CD4-positive, alpha-beta T cell treated with Interleukin-1 beta for 1 hour (primary cell): Measurements from ENCODE around the gene FAM193B.

Source experiments
- DNase-seq, 2 donors: peaks; one replicate each; pipeline ENCODE4 v3.0.0-alpha.2; 2020 to 2022

The FAM193B gene

DNA sequence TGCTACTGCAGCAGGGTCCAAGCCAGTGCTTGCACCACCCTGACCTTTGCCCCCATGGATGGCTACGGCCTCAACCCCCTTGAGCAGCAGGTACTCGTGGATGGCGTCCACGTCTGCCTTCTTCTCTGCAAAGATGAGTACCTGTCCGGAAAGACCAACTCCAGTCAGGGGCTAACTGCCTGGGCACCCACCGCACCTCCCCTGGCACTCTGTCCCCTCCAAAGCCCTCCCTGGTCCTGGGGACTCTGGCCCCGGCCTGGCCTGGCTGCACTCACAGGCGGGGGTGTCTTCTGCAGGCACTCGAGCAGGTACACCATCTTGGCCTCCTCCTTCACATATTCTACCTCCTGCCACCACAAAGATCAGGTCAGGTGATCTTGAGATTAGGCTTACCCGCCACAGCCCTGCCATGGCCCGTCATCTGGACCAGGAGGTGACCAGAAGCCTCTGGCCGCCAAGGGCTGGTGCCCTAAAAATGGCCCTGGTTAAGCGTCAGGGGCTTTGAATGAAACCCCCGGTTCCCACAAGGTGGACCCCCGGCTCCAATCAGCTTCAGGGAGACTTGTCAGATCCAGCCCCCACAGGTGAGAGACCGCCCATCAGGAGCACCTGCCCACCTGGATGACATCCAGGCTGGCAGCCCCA lies 41.5 kb downstream of the FAM193B start:
- no peak for DNase-seq

DNA sequence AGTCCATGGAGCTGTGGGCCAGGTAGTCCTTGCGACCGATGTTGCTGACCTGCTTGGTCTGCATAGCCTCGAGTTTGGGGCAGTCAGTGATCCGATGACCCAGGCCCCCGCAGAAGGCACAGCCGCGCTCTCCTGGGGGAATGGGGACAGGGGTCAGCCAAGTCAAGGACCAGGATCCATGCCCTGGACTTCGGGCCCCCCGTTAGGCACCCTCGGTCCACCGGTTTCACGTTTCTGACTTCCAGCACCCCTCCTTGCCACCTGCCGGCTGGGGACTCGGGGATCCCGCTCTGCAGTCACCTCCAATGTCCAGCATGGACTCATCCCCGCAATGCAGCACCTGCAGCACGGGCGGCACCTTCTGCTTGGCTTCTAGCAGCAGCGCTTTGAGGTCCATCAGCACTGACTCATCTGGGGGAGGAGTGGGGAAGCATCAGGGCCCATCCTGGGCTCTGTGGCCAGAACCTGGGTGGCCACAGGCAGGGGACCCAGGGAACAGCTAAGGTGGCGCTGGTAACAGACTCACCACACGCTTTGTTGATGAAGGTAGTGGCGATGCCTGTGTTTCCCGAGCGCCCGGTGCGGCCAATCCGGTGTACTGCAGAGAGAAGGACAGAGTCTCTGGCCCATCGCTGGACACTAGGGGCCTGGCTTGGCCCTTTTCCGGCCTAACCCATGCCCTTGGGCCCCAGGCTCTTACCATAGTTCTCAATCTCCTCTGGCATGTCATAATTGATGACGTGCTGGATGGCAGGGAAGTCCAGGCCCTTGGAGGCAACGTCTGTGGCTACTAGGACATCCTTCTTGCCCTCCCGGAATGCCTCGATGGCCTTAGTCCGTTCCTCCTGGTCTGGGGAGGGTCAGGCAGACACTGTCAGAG lies 42.3 kb downstream of the FAM193B start:
- no peak for DNase-seq

DNA sequence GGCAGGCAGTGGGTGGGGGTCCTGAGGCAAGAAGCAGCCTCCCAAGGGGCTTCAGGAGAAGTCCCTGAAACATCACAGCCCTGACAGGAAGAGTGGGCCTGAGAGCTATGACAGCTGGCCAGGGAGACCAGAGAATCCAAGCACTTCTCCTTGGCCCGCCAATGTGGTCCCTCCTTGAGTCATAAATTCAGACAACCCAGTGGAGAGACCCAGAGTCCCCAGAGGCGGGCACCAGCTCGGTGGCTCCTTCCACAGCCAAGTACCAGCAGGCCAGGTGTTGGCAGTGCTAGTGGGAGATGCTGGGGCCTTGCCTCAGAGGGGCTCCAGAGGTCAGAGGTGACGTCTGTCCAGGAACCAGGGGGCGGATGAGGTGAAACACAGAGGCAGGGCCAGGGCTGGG lies 43.2 kb downstream of the FAM193B start:
- DNase-seq, result no peak

DNA sequence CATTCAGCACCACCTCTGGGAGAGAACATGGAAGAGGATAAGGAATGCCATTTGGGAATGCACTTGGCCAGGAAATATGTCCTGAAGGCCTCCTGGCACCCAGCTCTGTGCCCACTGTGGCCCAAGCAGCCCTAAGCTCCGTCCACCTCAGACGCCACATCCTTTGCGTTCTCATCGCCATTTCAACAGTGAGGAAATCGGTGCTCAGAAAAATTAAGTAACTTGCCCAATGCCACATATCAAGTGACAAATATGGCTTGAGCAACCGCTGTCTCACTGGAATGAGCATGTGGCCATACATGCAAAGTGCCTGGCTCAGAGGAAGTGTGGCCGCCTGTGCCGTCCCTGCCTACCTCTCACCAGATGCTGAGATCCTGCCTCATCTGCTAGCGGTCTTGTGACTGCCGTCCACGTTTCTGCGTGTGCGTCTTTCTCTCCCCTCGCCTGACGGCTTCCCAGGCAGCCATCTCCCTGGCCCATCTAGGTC lies 43.8 kb downstream of the FAM193B start:
- DNase-seq, result peak in 1 of 2 donors; percentile 78

DNA sequence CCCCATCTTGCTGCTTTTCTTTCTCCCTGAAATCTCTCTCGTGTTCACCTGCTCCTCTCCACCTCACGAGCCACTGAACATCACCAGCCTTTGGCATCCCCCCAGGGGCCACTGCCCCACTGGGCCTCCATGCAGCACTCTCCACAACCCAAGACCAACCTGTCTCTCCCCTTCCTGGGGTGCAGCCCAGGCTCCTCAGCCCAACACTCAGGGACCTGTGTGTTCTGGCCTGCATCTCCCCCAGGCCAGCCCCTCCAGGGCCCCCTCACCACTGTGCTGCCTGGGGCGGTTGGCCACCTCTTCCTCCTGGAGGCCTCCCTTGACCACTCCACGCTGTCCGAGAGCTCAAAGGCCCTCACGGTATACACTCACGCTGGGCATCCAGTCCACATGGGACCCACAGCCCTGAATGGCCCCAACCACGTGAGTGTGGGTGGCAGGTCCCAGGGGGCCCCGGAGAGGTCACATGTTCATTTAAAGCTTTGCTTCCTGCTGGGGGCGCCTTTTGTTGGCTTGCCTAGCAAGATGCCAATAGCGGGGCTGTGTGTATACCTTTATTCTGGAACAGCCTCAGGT lies 44.3 kb downstream of the FAM193B start:
- DNase-seq, result peak in 1 of 2 donors; percentile 50

DNA sequence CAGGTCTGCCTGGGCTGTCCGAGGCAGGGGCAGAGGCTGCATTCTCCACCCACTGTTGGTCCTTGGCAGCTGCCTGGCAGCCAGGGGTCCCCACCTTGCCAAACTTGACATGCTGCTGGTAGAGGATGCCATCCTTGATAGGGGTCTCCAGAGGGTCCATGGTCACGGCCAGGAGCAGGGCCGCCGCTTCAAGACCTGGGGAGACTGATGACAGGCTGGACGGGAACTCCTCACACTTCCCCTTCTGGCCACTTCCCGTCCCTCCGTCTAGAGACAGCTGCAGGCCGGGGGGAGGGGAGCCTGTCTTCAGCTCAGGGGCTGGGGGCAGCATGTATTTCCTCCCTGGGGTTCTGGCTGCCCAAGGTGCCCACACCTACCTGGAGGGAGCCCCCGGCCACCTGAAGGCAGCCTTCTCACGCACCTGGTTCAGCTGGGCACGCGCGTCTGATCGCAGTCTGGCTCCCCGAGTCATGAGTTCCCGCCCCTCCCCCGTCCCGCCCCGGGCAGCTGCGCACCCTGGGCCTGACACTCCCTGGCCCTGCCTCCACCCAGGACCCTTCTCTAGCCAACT lies 44.9 kb downstream of the FAM193B start, which contains the start of gene DOK3:
Gene DOK3, minus strand, starts transcription at position 446 of the 571 bp plus-strand sequence. Its CDS starts 286 bp downstream, at position 160.
- peak in 1 of 2 donors; percentile 45 for DNase-seq

DNA sequence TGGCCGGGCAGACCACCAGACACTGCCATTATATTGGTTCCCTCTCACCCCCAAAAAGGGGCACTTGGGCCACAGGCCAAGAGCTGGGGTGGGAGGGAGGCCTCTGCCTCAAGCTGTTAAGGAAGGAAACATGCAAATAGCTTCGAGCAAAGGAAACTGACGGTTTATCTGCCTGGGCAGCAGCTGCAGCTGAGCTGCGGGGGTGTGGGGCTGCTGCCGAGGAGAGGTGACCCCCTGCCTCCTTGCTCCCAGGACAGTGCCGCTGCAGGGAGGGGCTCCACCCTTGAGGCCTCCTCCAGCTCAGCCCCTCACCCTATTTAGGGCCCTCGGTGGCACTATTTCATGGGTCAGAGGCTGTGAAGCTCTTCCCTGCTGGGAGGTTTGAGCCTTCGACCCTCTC lies 45.5 kb downstream of the FAM193B start:
- DNase-seq, result peak in 1 of 2 donors; percentile 34

DNA sequence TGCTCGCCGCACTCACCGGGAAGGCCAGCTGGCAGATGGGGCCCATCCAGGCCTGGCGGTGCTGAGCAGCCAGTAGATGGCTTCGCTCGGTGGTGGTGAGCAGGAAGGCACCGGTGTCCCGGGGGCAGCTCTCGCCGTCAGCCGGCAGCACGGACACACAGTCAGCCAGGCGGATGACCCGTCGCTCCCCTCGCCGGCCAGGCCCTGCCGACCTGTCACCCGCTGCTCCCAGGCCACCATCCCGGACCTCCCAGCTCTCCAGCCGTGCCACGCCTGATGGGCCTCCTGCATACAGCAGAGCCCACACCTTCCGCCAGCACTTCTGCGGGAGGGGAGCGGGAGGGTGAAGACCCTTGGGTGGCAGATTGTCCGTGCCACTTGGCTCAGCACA lies 46.1 kb downstream of the FAM193B start:
- no peak for DNase-seq

DNA sequence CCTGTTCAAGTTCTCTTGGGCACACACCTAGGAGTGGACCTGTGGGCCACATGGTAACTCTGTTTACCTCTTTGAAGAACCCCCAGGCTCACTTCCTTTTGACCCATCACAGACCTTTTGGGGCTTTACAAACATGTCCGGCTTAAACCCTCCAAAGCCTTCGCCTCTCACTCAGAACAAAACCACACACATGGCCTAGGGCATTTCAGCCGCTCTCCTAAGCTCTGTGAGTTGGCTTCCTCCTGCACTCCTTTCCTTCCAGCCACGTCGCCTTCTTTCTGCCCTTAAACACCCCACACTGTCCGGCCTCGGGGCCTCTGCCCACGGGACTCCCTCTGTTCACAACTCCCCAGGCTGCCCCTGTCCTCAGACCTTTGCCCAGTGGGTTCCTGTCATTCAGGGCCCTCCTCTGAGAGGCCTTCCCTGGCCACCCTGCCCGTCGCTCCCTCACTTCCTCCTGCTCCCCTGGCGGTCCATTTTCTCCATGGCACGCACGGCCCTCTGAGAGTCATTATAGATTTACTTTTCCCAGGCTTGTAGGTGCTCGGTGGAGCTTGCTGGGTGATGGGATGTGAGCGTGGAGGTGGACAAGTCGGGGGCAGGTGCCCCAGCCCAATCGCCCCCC lies 46.7 kb downstream of the FAM193B start:
- DNase-seq, result peak in 1 of 2 donors; percentile 30

DNA sequence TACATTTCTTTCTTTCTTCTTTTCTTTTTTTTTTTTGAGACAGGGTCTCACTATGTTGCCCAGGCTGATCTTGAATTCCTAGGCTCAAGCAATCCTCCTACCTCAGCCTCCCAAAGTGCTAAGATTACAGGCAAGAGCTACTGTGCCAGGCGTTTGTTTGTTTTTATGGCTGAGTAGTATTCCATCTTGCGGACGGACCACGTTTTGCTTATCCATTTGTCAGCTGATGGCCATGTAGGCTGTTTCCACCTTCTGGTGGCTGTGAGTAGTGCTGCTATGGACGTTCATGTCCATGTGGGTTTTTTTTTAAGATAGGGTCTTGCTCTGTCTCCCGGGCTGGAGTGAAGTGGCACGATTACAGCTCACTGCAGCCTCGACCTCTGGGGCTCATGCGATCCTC lies 47.2 kb downstream of the FAM193B start:
- no peak for DNase-seq

DNA sequence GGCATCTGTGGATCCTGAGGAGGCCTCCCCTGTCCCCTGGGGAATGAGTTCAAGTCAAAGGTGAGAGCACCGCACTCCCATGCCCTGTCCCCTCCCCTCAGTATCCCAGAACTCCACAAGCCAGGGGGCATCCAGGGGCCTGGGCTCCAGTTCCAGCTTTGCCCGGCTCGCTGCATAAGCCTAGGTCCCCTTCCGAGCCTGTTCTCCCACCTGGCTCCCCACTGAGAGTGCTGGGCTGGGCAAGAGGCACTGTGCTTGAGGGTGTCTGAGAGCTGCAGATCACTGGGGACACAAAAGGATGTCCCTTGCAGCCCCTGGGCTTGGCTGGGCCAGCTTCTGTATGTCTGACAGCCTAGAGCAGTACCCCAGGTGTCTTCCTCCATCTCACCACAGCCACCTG lies 49.3 kb downstream of the FAM193B start:
- DNase-seq, result no peak

DNA sequence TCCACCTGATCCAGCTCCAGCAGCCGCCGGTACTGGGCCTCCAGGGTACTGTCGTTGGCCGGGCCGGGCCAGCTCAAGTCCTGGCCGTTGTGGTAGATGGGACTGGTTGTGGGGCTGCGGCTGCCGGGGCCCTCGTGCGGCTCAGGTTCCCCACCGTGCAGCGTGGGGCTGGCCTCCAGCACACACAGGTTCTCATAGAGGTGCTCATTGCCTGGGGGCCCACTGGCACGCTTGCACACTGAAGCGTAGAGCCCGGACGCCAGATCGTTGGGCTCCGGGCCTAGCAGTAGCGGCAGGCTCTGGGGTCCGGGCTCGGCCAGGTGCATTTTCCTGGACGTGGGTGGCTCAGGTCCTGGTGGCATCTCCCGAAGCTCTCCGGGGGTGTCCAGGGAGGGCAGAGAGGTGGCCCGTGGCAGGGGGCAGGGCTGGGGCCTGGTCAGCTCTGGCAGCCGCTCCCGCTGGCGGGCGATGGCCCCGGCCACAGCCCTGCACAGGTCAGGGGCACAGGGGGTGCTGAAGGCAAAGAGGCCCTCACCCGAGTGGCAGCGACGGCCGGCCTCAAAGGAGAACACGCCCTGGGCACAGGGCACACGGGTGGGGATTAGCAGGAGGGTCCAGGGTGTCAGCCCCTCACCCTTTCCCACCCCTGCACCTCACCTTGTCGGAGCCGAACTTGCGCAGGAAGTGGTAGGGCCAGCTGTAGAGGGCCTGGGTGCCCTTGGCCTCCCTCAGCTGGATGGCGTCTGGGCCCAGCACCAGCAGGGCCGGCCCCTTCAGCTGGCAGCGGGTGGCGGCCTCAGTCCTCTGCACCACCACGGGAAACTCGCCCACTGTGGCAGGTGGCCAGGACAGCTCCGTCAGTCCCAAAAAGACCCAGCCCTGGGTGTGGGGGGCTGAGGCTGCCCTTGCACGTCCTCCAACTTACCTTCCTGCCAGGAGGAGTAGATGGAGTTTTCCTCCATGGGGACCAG lies 50.0 kb downstream of the FAM193B start:
- DNase-seq, result no peak

DNA sequence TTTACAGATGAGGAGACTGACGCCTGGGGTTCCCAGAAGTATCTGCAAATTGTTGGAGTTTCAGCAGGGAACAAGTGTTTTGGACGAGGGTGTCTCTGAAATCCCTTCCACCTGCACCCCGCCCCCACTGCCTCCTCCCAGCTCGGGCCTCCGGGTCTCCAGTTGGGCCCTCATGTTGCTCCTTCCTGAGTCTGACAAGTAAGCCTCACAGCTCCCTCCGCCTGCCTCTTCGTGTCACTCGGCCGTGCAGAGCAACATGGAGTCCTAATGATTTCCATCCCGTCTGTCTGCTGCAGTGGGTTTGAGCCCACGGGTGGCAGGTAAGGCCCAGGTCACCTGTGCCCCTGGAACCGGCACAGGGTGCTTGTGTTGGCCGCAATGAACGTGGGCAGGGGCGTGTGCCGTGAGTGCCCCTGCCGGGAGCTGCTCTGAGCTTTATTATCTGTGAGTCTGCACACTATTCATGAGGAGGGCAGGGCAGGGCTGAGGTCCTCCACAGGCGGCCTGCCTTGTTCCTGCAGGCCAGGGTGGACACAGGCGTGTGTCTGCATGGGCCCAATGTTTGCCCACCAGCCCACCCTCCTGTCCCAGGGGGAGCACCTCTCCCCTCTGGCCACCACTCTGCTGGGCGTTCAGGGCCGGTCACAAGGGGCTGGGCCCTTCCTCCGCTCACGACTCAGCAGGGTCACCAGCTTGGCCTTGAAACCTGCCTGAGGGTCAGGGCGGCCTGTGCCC lies 50.8 kb downstream of the FAM193B start:
- DNase-seq, result no peak

DNA sequence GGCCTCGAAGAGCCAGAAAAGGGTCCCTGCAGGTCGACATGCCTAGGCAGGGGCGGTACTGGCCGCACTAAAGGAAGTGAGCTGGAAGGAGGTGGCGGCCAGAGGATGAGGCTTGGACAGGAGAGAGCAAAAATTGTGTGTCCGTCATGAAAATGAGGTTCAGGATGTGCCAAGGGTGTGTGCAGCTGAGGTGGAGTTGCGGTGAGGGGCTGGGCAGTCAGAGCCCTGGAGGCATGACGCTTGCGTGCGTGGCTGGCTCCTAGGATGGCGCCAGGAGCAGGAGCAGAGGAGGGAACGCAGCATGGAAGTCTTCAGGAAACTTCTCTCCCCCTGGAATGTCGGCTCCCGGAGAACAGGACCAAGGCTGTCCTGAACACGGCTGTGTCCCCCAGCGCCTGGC lies 51.5 kb downstream of the FAM193B start:
- no peak for DNase-seq

DNA sequence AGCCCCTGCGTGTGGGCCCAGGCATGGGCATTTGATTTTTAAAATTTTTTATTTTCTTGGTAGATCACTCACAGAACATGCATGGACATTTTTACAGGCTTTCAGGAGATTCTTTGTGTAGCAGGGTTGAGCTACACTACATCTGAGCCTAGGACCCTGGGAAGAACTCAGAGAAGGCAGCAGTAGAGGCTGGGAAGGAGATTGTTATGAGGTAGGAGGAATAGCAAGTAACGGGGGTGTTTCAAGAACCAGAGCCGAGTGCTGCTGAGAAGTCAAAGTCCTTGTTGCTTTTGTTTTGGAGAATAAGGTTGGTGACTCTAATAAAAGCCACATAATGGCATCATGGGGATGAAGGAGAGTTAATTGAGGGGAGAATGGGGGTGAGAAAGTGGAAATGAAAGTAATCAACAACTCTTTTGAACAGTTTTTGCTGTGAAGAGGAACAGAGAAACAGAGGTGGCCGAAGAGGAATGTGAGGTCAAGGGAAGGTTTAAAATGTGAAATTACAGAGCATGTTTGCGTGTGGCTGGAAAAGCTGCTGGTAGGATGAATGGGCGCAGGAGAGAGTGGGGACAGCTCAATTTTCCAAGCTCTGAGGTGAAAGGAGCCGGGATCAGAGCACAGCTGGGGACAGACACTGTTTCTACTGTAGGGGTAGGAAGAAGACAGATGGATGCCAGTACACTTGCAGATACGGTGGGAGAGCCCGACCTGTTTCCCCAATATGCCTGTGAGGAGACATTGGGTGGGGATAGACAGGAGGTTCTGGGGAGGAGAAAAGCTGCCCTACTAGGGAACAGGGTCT lies 52.3 kb downstream of the FAM193B start:
- no peak for DNase-seq

DNA sequence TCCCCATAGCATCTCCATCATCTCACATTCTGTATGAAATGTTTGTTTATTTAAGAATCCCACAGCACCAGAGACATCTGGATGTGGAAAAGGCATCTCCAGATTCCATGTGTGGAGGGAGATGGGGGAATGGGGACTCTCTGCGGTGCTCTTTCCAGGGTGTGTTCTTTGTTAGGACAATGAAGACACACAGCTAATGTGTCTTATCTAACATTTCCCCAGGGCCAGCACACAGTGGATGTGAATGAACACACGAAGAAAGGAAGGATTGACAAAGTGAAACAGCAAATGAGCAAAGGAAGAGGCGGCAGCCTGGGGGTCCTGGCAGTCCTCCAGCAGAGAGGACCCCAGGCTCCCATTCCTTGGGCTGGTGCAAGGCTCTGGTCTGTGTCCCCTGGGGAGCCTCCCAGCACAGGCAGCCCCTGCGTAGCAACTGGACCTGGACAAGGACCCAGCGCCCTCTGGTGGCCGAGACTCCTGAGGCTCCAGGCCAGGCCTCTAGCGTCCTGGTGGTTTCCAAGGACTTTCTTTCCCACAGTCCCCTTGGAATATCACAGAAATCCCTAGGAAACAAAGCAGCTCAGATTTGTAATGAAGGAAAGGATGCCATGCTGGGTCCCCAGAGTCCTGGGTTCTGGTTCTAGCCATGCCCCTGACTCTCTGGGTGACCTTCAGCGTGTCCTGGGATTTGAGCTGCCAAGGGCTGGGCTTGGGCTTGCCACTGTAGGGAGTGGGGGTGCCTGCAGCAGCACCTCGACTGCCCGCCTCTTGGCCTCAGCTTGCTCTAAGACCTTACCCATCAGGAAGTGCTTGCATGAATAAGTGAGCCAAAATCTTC lies 53.5 kb downstream of the FAM193B start:
- peak; percentile 81 to 83 for DNase-seq

DNA sequence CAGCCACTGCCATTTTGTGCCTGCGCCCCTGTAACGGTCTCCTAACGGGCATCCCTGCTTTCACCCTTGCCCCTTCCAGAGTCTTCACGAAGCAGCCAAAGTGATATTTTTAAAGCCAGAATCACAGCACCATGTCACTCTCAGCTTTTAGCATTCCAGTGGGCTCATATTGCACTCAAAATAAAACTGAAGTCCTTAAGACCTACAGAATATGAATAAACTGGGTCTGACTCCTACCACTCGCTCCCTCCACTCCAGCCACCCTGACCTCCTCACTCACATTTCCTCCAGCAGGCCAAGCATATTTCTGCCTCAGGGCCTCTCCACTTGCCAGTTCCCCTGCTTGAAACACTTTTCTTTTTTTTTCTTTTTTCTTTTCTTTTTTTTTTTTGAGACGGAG lies 54.5 kb downstream of the FAM193B start:
- no peak for DNase-seq

DNA sequence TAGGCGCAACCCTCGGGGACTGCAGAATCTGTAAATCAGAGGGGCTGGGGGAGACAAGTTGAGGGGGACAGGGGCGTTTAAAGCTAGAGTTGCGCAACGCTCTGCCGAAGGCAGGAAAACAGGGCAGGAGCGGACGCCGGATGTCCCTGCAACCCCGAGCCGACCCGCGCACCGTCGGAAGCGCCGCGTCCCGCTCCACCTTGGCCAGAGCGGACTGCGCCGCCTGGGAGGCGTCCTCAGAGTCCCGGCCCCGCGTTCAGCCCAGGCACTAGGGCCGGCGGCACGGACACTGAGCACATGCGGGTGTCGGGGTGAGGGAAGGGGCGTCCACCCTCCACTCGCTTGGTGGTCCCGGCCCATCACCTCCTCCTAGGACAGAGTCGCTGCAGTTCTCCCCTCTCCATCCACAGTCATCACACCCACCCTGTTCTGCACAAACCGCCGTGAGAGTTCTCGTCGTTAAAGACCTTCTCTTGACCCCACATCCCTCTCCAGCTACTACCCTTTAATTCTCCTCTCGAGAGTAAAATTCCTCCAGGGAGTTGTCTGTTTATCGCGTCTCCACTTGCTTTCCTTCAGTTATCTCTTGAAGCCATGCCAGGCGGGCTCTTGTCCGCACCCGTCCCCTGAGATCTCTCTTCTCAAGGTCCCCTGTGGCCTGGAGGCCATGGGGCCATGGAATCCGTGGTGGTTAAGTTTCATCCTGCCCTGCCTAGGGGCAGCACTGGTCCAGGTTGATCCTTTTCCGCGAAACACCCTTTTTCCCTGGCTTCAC lies 56.2 kb downstream of the FAM193B start:
- DNase-seq, result no peak
